Cerebellar cortex (tissue), 1 donor: ENCODE measurements around the gene MGP.

Experiments
- DNase-seq: peaks from one replicate; pipeline ENCODE4 v3.0.0-alpha.2; 2015; ENCODE audit warnings: low spot score

MGP gene

DNA sequence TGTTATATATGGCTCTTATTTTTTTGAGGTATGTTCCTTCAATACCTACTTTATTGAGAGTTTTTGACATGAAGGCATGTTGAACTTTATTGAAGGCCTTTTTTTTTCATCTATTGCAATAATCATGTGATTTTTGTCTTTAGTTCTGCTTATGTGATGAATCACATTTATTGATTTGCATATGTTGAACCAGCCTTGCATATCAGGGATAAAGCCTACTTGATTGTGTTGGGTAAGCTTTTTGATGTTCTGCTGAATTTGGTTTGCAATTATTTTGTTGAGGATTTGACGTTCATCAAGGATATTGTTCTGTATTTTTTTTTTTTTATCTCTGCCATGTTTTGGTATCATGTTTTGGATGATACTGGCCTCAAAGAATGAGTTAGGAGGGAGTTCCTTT lies 27.1 kb downstream of the MGP start:
- no peak for DNase-seq

DNA sequence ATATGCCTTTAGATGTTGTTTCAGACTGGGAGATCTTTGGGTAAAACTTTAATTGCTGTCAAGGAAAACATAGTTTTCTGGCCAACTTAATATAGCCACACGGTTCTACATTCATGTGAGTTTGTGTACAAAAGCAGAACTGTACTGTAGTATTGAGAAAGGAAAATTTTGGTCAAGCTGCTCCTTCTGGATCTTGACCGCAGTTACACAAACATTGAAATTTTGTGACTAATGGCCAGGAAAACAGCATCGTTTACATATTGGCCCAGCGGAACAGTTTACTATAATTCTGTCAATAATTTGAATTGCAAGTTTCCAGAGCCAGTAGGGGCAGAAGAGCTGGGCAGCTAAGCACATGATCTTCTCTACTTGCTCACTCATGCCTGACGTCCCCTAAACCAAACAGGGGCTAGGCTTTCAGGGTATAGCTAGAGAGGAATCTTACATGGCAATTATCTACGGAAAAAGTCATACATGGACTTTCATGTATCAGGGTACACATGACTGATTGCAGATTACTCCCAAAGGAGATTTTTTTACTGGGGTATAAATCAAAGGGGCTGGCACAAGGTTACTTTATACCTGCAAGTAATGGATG lies 31.0 kb downstream of the MGP start:
- DNase-seq, result no peak

DNA sequence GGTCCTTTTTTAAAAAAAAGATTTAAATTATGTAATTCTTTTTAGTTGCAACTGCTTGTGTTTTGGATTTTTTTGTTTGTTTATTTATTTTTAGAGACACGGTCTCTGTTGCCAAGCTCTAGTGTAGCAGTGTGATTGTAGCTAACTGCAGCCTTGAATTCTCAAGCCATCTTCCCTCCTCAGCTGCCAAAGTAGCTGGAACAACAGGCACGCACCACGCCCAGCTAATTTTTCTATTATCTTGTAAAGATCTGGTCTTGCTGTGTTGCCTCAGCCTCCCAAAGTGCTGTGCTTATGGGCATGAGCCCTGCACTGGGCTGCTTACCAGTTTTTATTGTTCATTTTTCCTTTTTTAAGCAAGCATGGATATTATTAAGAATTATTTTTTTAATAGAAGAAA lies 31.7 kb downstream of the MGP start:
- DNase-seq, result no peak

DNA sequence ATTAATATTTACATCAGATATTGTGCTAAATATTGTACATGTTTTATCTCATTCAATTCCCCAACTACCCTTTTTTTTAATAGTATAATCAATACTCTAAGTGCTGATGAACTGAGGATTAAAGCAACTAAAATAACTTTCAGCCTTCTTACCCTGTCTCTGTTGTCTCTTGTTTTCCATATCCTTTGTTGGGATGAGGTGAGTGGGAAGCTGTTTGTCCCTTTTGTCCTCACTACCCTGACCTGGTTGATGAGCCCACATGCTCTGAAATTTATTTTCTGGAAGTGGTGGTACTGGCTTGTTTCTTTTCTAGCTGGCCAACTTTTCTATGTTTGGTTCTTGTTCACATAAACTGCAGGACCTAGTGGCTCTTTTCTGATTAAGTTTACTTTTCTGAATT lies 32.8 kb downstream of the MGP start:
- DNase-seq, result no peak

DNA sequence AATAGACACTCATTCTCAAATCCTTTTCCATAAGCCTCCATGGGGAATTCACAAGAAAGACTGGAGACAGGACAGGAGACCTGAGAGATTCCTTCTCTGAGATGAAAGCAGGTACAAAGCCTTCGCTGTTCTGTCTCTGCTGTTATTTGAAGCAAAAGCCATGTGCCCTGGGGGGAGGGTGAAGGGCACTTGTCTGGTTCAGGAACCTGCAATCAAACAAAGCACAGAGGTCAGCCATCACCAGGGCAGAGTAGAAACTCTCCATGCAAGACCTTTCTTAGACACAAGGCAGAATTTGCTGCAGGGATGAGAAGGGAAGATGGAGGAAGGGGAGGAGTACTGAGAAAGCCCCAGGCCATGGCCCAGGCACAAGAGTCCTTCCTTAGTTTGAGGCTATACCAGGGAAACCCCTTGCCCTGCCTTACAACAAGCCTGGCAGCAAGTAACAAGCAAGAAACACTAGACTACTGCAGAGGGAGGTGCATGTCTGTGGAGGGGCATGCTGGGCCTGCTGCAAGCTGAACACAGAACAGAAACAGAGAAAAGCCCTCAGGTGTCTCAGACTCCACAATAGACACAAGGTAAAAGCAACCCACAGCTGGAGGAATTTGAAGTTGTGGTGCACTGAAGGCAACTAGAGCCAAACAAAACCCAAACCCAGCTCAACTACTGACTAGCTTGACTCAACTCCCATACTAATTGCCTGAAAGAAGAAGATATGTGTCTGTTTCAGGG lies 34.6 kb downstream of the MGP start:
- DNase-seq, result no peak

DNA sequence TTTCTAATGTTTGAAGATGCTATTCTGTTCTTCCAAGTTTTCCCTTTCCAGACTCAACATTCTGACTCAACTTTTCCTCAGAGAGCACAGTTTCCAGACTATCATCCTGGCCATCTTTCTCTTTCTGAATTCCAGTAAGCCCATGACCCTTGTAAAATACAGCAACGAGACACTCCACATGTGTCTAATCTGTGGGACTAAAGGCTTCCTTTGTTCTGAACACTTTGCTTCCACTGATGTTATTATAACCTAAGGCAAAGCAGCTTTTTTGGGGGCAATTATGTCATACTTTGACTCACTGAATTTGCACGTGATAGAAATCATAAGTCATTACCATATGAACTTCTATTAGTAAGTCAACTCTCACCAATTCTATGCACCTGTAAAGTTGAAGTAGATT lies 36.0 kb downstream of the MGP start:
- no peak for DNase-seq

DNA sequence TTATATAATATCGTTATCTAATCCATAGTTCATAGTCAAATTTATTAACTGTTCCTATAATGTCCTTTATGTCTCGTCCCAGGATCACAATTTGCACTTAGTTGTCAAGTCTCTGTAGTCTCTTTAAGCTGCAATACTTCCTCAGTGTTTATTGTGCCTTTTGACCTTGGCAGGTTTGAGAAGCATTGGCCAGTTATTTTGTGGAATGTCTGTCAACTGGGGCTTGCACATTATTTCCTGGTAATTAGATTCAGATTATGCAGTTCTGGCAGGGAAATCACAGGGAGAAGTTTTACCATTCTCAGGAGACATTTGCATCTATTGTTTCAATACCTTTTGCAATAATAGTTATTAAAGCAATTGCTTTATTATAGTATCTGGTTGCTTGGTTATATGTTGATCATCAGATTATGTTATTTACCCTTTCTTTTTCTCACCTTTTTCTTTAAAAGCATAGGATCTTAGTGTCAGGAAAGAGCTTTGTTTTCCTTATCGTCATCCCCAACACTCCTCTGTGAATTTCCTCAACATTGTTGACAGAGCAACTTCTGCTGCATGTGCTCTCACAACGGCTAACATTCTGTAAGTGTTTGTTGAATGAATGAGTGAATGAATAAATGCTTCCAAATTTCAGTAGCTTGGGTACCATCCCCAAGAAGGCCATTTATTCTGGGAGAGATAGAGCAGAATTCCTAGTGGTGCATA lies 38.6 kb downstream of the MGP start:
- no peak for DNase-seq

DNA sequence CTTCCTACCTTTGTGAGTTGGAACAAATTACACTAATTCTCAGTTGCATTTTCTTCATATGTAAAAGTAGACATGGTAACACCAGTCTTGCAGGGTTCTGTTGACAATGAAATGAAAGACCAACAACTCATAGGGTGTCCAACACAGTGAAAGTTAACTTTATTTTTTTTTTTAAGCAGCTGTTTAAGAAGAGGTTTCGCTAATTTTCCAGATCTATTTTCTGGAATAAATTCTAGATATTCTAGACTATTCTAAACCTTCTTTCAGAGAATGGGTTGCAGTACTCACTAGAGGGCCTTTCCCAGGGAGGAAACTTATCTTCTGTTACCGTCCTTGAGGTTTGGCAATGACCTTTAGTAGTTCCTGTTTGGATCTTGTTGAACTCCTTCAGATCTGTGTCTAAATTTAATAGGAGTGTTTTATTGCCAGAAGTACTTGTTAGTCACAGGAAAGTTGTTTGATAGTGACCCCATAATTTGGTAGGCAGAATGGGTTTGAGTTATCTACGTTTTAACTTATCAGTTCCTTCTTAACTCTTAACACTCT lies 39.5 kb downstream of the MGP start:
- DNase-seq, result no peak

DNA sequence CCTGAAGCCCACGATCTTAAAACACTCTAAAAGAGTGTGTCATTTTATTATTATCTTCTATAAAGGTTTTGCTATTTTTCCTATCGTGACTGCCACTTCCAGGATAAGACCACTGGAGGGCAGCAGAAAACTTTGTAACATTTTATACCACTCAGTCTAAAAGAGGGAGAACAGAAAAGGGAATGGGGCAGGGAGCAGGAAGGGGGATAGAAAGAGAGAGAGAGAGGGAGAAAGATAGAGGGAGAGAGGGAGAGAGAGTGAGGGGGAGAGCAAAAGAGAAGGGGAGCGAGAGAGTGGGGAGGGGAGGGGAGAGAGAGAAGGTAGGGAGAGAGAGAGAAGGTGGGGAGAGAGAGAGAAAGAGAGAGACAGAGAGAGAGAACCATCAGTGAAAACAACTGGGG lies 40.3 kb downstream of the MGP start:
- peak; percentile 73 for DNase-seq

DNA sequence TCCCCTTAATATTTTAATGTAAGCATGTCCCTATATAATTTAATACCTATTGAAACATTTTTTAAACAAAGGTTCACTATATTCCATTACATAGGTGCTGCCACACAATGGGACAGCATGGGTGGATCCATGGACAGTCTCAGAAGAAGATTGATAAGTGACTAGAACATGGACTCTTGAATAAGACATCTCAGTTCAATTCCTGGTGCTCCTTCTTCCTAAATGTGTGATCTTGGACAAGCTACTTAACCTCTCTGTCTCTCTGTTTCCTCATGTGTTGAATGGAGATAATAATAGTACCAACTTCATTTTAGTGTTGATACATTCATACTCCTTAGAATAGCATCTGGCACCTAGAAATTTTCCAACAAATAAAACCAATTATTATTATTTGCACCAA lies 41.3 kb downstream of the MGP start:
- no peak for DNase-seq

DNA sequence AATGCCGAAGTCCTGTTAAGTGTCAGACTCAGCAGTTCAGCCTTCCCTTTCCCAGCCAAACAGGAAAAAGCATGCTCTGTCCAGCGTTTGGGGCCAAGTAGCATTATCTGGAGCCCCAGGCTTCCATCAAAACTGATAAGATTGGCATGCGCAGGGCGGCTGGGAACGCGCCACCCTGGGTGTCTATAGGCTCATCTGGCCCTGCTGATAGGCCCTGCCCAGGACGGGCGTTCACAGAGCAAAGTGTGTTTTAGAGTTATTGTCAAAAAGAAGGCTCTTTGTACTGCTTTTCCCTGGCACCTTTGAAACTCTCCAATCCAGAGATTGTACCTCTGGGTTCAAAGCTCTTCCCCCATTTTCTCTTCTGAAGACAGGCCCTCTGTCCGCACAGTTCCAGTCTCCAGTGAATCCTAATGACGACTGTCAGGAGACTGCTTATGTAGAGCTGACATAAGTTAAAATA lies 42.2 kb downstream of the MGP start, which contains the start of gene ART4:
Gene ART4, minus strand, starts transcription at position 102 of the 463 bp plus-strand sequence. CDS start 413 bp downstream, outside the sequence.
- DNase-seq, result no peak

DNA sequence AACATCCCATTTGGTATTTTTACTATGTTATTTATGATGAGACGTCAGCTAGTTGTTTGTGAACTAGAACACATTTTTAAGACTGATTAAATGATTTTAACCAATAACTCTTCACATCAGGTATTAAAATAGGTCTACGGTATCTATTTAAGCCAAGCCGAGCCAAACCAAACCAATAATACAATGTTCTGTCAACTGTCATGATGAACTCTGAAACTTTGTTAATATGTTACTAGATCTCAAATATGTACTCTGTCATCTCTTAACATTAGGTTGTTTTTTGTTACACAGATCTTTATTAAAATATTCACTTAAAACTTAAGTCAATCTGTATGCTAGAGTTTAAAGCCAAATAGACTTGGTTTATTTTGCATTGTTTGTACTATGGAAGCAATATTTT lies 43.3 kb downstream of the MGP start:
- no peak for DNase-seq

DNA sequence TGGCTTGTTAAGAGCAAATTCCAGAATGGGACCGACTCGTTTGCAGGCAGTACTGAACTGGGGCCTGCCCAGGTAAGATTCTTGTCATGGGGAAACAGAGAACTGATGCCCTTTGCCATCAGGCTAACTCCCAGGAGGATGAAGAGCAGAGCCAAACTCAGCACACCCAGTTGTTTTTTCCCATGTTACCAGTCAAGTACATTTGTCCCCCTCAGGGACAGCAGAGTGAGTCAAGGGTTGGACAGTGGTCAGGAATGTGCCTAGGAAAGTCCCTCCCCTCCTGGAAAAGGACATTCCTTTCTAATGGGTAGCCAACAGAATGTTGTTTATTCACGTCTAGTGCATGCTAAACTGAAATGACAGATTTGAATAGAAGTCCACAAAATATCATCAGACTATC lies 43.9 kb downstream of the MGP start:
- no peak for DNase-seq

DNA sequence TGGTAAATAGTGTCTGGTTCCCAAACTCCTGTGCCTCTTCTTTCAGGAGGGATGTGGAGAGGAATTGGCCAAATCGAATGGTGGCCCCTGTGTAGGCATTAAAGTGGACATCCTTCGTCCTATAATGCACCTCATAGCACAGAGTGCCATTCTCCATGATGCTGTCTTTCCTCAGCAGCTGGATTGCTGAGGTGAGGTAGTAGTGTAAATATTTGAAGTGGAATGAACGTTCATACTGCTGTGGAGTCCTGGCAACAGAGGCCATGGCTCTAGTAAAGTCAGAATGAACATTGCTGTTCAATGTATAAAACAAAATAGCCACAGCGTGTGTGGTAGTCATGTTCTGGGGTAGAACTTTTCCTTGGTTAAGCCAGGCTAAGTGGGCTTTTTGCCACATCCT lies 45.0 kb downstream of the MGP start:
- no peak for DNase-seq

DNA sequence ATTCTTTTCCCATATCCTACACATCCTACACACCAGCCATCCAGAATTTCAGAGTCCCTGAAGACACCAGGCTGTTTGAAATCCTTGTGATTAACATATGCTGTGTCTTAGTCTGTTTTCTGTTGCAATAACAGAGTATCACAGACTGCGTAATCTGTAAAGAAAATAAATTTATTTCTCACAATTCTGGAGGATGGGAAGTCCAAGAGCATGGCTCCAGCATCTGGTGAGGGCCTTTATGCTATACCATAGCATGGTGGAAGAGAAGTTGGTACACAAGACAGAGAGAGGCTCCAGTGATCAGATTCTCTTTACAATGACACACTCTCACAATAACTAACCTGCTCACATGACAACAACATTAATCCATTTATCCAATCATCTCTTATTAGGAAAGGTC lies 46.4 kb downstream of the MGP start:
- DNase-seq, result no peak

DNA sequence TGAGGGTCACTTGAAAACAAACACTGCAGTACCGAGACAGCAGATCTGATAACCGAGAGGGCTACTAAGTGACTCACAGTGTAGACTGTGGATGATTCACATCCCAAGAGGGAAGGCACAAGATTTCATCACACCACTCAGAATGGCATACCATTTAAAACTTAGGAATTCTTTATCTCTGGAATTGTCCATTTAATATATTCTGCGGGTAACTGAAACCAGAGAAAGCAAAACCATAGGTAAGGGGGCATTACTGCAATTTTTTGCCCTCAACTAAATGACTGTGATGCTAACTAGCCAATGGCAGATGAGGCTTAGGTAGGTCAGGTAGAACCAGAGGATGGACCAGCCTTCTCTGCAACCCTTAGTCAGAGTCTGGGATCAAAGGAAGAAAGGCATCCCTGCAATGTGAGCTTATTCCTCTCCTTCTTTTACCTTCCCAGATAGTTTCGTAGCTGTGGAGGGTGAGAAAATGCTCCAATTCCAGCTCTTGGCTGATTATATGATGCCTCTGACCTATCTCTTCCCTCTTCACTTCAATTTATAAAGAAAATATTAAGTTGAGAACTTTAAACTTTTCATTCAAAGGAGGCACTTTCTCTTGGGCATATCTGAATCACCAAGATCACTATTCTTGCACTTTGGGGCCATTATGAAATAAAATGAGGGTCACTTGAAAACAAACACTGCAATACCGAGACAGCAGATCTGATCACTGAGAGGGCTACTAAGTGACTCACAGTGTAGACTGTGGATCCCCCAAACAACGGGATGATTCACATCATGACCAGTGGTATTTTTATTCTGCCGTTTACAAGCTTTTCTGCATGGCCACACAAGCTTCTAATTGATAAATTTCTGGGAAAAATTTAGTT lies 49.1 kb downstream of the MGP start:
- no peak for DNase-seq

DNA sequence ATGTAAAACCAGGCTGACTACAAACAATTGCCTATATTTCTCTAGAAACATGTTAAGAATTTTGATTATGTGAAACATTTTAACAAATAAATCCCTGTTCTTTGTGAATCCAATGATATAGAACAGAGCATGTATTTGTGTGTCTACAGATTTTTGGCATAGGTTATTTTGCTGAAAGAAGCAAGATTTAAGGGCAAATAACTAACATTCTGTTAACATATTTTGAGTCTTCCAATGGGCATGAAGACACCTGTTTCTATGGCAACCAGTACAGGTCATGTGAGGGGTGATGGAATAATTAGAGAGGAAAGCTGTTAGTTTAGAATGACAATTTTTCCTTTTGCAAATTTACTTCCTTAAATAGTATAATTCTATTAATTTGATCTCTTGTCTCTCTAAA lies 51.1 kb downstream of the MGP start:
- DNase-seq, result no peak

DNA sequence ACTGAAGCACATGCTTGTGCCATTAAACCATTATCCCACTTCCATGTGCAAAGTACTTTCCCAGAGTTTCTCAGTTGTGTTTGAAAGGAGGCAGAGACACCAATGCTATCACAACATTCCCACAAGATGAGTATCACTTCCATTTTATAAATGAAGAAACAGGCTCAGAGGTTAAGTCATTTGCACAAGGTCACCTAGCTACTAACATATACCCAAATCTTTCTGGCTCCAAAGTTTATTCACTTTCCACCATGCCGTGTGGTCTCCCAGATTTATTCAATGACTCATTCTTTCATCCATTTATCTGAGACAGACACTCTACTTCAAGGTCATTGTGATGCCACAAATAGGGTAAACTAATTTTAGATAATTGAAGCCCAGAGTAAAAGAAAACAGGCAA lies 51.7 kb downstream of the MGP start:
- no peak for DNase-seq

DNA sequence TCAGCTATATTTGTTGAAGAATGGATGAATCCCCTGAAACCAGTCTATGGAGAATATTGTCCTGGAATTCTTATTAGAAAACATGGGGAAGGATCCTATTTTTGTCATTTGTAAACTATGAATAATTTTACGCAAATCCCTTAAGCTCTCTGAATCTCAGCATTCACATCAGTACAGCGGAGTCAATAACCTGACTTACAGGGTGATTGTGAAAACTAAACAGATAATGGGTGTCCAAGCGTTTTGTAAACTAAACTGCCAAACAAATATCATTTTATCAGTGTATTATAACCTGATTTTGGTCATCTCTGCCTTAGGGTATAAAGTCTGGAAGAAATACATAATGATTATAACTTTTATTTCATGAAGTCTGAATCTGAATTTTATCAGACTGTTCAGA lies 52.3 kb downstream of the MGP start:
- no peak for DNase-seq
